ENCODE results near the gene NEDD9. TPM values are rescaled to one million over a fixed set of nuclear protein-coding genes. Genes with fewer than 3 reads are reported as not detected.

Gene NEDD9
- total RNA-seq, 2 donors from 2014 or later, result 11.0 to 24.4 TPM

DNA sequence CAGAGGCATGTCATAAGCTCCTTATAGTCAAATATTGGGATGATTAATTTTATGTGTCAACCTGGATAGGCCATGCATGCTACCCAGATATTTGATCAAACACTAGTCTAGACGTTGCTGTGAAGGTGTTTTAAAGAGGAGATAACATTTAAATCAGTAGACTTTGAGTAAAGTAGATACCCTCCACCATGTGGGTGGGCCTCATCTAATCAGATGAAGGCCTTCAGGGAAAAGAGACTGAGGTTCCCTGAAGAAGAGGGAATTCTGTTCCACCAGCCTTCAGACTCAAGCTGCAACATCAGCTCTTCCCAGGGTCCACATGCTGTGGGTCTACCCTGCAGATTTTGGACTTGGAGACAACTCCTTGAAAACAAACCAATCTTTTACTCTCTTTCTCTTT is 11.4 kb upstream of the NEDD9 start:
- Mint-ChIP-seq H3K36me3 (peaks cover 12 to 22% of the 10 kb centered on the region in 2 donors), H3K27ac (no peak overlapping the region)

DNA sequence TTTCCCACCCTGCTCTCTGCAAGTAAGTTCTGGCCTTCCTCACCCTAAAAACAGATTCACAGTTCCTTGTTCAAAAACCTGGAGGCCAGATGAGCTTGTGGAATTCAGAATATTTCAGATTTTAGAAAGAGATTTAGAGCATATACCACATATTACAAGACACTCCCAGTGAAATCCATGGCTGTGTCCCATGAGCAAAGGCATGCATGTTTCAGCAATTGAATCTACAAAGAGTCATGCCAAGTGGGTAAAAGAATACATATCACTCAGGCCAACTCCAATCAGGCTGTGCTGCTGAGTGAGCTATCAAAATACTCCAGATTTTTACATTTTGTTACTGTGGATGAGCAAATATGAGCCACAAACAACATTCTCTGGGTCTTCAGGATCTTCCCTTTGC is 10.2 kb upstream of the NEDD9 start:
- no peak for DNase-seq (ENCODE audit: low spot score in 2 of 2)
- no peak for ATAC-seq
- Mint-ChIP-seq H3K36me3 (peaks cover 8 to 23% of the 10 kb centered on the region in 2 donors), H3K9me3 (peaks cover 4 to 28% of the 10 kb centered on the region in 2 donors), H3K27ac (no peak overlapping the region)

More for the DNA sequence above, 11.4 kb upstream of the NEDD9 start:
- H3K9me3 Mint-ChIP-seq, result peaks cover 0 to 26% of the 10 kb centered on the region in 2 donors
- DNase-seq (ENCODE audit: low spot score in 2 of 2) (no peak), ATAC-seq (no peak)

DNA sequence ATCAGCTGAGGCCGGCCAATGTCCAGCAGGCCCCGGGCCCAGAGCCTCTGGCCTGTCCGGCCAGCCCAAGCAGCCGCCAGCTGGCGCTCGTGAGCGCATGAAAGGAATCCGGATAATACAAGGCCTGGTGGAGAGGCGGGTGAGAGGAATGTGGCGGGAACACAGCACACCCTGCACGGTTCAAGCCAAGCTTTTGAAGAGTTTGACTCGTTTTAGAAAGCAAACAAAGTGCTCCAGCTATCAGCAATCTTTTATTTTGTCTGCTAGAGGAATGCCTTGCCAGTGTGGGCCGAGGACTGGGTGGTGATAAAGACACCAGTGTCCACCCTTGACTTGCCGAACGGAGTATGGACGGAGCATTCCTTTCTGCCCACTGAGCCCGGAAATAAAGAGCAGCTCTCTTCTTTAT is 9.3 kb upstream of the NEDD9 start:
- no peak for DNase-seq (ENCODE audit: low spot score in 2 of 2)
- ATAC-seq, result no peak
- Mint-ChIP-seq H3K36me3 (peaks cover 0 to 14% of the 10 kb centered on the region in 2 donors), H3K27ac (no peak overlapping the region), H3K9me3 (peaks cover 7 to 20% of the 10 kb centered on the region in 2 donors)

DNA sequence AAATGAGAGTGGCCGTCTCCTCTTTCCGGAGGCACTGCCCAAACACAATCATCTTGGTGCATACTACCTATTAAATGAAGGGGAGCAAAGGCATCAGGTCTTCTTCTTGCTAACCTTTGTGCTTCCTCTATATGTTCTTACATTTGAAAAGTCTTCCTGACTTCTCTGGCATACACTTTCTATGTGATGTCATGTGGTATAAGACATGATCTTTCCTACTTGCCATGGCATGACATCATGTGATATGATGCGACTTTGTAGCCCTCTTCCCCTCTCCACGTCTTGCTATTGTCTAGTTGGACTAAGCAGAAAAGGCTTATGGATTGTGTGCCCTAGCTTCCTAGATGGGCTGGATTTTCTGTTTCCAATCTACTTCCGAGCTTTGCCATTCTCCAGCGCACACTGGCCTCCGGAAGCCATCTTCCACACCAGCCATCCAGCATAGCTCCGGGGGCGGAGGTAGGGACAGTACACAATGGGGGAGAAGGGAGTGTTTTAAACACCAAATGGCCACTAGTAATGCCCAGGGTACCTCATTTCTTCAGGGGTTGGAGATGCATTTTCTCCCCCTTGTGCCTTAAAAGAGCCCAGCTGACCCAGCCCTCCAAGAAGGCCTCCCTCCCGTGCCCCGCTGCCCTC is 8.8 kb upstream of the NEDD9 start:
- DNase-seq (ENCODE audit: low spot score in 2 of 2), result no peak
- ATAC-seq, result no peak
- H3K36me3 Mint-ChIP-seq, result peaks cover 0 to 13% of the 10 kb centered on the region in 2 donors
- no peak overlapping the region for H3K27ac Mint-ChIP-seq
- H3K9me3 Mint-ChIP-seq, result peaks cover 7 to 20% of the 10 kb centered on the region in 2 donors

DNA sequence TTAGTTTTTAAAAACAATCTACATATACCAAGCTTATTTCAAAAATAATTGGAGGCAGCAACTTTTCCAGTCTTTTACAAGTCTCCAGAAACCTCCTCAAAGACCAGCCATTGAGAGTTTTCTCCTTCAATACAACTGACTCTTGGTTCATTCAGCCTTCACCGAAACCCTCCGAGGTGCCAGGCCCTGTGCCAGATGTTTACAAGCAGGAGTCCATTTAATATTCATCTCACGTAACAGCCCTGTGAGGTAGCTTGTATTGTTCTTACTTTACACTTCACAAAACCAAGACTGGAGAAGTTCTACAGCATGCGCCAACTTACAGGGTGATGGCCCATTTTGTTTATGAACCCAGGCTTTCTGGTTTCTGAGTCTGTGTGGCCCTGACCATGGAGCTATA is 5.5 kb upstream of the NEDD9 start:
- Mint-ChIP-seq H3K36me3 (peaks cover 0 to 7% of the 10 kb centered on the region in 2 donors), H3K27ac (no peak overlapping the region), H3K9me3 (peaks cover 5 to 7% of the 10 kb centered on the region in 2 donors)
- DNase-seq (ENCODE audit: low spot score in 2 of 2) (no peak), ATAC-seq (no peak)

DNA sequence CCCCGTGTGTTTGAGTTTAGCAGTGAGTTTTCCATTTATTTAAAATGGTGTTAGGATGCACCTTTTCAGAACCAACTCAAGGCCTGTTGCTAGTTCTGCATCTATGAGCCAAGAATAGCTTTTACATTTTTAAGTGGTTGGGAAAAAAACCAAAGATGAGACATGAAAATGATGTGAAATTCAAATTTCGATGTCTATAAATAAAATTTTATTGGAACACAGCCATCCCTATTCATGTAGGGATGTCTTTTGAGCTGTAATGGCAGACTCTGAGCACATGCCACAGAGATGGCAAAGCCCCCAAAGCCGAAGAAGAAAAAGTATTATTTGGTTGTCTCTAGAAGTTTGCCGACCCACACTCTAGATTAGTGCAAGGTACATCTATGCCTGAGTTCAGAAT is 5.0 kb upstream of the NEDD9 start:
- Mint-ChIP-seq H3K27ac (peak overlapping the region in 1 of 2 donors; percentile 79), H3K9me3 (peaks cover 5 to 7% of the 10 kb centered on the region in 2 donors), H3K36me3 (peaks cover 0 to 7% of the 10 kb centered on the region in 2 donors)
- DNase-seq (ENCODE audit: low spot score in 2 of 2) (no peak), ATAC-seq (no peak)

DNA sequence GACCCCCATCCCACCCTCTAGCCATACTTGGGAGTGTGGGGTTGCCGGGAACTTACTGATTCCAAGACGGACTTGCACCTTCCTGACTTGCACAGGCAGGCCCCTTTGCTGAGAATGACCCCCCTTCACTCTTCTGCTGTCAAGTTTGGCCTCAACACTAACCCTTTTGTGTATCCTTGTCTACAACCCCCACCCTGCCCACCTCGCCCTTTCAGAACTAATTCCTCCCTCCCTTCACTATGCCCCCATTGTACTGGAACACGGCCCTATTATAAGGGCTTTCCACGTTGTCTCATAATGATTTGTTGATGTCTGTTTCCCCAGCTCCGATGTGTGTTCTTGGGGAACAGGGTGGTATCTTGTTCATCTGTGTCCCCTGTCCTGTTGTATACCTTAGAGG is 4.4 kb upstream of the NEDD9 start:
- no peak for DNase-seq (ENCODE audit: low spot score in 2 of 2)
- H3K36me3 Mint-ChIP-seq, result peaks cover 0 to 7% of the 10 kb centered on the region in 2 donors
- no peak for ATAC-seq
- H3K9me3 Mint-ChIP-seq, result peaks cover 5 to 7% of the 10 kb centered on the region in 2 donors
- peak overlapping the region in 1 of 2 donors; percentile 79 for H3K27ac Mint-ChIP-seq

DNA sequence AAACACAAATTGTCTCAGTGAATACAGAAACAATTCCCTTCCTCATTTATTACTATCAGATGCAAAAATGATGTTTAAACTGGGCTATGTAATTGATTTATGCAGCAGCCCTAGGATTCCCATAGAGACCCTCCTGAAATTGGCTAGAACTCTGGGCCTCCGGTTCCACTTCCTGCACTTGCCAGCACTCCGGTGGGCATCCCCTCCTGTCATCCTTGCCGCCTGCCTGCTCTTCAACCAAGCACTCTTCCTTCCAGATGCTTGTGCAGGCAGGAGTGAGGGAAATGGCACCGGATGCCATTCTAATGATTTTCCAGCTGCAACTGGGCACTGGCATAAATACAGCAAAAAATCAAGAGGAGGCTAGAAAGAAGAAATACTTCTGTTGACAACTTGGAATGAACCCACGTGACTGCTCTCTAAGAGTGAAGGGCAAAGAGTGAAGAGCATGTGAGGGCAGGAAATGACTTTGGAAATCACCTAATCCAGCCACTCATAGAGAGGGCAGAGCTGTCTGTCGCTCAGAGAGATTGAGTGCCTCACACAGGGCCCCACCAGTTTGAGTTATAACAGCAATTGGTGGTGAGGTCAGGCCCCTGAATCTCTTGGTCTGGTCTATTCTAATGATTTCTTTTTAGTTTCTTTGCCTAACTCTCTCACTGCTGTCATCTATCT is 3.7 kb upstream of the NEDD9 start:
- H3K9me3 Mint-ChIP-seq, result peaks cover 5 to 7% of the 10 kb centered on the region in 2 donors
- peak overlapping the region in 1 of 2 donors; percentile 79 for H3K27ac Mint-ChIP-seq
- H3K36me3 Mint-ChIP-seq, result peaks cover 0 to 7% of the 10 kb centered on the region in 2 donors
- DNase-seq (ENCODE audit: low spot score in 2 of 2) (no peak), ATAC-seq (peak in 1 of 2 donors; percentile 38)

DNA sequence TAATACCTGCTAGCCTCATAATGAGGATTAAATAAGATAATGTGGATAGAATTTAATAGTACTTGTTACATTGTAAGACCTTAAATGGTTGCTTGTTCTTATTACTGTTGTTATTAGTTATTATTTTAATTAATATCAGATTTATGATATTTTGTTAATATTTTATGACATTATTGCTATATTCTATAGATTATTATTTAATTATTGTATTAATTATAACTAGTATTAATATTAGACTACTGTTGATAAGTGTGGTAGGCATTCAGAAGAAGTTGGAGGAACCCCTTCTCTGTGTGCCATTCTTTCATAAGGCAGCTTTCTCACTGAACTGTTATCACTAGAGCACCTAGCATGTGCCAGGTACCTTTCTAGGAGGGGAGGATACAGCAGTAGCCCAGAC is 2.6 kb upstream of the NEDD9 start:
- ATAC-seq, result no peak
- H3K27ac Mint-ChIP-seq, result peak overlapping the region in 1 of 2 donors; percentile 79
- H3K9me3 Mint-ChIP-seq, result peaks cover 5 to 7% of the 10 kb centered on the region in 2 donors
- no peak for DNase-seq (ENCODE audit: low spot score in 2 of 2)
- H3K36me3 Mint-ChIP-seq, result peaks cover 0 to 7% of the 10 kb centered on the region in 2 donors

DNA sequence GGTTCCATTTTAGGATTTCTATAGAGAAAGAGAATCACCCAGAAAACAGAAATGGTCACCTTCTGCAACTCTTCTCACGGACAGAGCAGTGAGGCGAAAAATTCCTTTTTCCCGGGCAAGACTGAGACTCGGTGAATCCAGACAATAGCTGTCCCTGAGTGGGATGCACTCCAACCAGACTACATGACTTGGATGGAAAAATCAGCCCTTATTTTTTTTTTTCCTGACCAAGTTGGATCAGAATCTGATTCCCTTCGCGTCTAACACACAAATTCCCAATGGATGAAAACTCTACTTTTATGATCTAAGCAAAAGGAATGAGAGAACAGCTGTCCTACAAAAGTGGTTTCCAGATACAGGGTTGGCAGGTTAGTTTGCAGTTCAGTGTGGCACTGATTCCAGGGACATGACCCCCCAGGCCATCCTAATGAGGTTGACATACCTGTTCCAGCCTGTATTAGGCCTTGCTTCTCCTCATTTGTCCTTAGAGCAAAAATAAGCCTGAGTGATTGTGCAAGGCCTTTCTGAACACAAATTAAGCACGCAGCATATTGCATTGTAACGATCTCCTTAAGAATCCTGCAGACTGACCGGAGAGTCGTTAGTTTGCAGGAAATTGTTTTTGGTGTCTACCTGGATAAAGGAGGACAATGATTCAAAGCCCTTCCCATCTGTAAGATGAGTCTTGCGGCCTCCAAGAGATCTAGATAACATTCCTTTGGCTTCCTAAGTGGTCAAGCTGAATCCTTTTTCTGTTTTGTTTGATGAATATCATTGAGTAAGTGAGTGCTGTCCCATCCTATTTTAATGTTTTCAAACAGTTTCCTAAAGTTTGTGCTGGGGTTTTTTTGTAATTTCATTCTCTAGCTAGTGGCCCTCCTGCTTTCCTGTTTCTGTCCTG is 1.5 kb upstream of the NEDD9 start:
- peak overlapping the region in 1 of 2 donors; percentile 93 for H3K27ac Mint-ChIP-seq
- ATAC-seq (no peak), DNase-seq (ENCODE audit: low spot score in 2 of 2) (no peak)
- H3K36me3 Mint-ChIP-seq, result peaks cover 0 to 7% of the 10 kb centered on the region in 2 donors
- H3K9me3 Mint-ChIP-seq, result peaks cover 5 to 7% of the 10 kb centered on the region in 2 donors

DNA sequence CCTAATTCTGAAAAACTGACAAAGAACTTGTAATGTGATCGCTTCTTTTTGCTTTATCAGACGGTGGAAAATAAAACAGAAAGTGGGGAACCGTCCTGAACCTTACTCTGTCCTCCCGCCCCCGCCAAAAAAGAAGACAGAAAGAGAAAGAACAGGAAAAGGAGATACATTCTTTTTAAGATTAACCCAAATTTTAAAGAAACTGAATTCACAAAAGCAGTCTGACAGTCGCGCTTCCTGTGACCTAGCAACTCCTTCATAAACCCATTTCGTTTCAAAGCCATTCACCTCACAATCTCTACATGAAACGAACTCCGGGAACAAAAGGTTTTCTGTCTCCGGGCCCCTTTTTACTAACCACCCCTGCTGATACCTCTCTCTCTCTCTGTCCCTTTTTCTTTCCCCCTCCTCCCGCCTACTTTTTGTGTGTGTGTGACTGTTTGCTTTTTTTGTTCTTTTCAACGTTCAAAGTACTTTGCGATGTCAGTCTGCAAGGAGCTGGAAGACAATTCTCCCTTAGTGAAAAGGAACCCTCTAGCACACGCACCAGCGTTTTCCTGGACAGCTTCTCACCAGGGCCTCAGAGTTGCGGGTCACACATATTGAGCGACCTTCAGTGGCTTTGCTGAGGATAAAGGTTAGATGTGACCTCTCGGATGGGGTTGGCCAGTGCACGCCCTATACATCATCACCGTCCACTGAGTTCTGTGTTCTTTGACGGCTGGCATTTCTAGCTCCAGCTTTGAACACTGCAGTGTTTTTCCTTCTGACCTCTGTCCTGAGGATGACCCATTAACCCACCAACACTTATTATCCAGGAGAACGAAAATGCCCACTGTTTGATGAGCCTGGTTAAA is 530 bp upstream of the NEDD9 start:
- ATAC-seq (peak; percentile 23 to 39), DNase-seq (ENCODE audit: low spot score in 2 of 2) (peak in 1 of 2 donors; percentile 58)

DNA sequence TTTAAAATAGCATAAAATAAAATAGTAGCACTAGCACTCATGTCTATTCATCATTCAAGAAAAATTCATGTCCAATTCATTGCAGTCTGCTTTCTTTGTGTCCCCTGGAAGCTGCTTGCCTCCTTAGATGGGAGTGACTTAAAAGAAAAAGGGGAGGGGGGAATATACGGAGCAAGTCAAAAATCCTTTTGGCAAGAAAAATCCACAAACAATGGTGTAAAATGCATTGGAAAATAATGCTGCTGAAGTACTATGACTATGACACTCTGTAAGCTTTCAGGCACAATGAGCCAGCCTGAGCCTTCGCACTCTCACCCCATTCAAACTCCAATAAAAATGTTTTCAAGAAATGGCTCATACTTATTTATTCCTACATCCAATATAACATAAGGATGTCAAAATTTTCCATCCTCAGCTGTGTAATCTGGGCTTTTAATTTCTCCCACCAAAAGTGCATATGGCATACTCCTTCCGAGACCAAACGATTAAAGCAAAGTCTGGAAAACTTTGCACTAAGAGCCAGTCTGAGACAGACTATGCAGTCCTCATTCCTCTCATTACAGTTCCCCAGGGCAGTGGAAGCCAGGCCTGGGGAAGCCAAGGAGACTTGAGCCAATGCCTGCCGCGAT is 790 bp downstream of the NEDD9 start:
- H3K36me3 Mint-ChIP-seq, result no peaks in the 10 kb centered on the region
- ATAC-seq (no peak), DNase-seq (ENCODE audit: low spot score in 2 of 2) (no peak)
- H3K27ac Mint-ChIP-seq, result peak overlapping the region; percentile 92 to 93
- H3K9me3 Mint-ChIP-seq, result no peaks in the 10 kb centered on the region

More for the DNA sequence above, 530 bp upstream of the NEDD9 start:
- Mint-ChIP-seq H3K36me3 (no peaks in the 10 kb centered on the region), H3K9me3 (peaks cover 0 to 3% of the 10 kb centered on the region in 2 donors), H3K27ac (peak overlapping the region; percentile 92 to 93)

DNA sequence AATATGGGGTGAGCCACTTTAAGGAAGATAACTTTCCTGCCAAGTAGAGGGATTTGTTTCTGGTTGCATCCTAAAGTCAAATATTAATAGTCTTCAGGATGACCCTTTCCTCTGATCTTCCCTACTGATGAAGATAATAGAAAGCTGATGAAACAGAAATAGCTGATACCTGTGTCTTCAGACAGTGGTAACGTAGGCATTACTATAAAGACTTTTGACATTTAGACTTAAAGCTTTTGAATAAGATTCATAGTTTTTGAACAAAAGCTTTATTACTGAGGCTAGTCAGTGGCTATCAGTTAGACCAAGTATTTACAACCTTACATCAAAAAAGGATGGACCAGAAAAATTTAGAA is 1.4 kb downstream of the NEDD9 start:
- no peak for ATAC-seq
- no peak for DNase-seq (ENCODE audit: low spot score in 2 of 2)
- Mint-ChIP-seq H3K27ac (no peak overlapping the region), H3K9me3 (no peaks in the 10 kb centered on the region), H3K36me3 (peaks cover 0 to 5% of the 10 kb centered on the region in 2 donors)

DNA sequence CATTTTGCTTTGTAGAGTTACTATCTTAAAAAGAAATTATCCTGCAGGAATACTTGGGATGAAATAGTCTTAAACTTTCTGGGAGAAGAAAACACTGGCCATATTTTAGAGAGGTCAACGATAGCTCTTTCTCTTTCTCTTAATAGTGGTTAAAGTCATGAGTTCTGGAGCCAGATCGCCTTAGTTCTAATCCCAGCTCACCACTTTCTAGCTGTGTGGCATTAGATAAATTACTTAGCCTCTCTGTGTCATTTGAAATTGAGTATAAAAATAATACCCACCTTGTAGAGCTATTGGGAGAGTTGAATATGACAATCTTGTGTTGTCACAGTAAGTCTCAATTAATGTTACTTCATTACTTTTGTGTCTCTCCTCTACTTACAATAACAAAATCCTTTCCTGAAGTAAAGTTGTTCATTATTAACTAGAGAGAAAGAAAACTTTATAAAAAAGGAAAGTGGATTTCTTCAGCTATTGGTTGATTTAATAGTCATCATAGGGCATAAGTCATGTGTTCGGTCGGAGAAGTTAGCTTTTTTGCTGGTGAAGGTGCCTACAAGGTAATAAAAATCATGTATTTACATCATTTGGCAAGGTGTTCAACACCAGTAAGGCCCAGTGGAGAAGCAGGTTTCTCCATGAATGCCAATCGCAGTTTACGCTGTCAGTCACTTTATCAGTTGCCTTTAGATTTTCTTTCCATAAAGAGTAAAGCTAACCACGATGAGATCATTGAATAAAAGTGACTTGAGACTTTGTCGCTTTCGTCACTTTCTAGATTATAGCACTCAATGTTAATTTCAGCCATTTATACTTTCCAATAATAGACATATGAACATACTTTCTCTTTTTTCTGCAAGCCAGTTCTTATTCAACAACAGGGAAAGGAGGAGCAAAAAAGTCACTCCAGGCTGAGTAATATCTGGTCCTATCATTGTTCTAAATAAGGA is 2.0 kb downstream of the NEDD9 start:
- peaks cover 0 to 10% of the 10 kb centered on the region in 2 donors for H3K36me3 Mint-ChIP-seq
- H3K9me3 Mint-ChIP-seq, result no peaks in the 10 kb centered on the region
- no peak for DNase-seq (ENCODE audit: low spot score in 2 of 2)
- no peak for ATAC-seq
- no peak overlapping the region for H3K27ac Mint-ChIP-seq

DNA sequence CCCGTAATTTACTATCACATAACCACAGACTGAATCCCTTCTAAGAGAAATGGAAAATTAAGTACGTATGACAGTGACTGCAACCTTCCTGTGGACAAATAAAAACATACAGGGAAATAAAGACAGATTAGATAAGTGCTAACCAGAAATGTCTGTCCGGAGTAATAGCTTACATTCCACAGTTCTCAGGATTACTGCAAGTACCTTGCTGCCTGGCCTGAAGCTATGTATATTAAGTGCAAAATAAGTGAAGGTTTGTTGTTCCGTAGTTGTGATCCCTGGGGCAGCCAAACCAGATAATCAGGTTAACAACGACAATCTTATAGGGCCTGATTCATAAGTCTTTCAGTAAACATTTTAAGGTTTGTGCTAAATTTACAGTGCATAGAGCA is 2.8 kb downstream of the NEDD9 start:
- Mint-ChIP-seq H3K36me3 (peaks cover 0 to 17% of the 10 kb centered on the region in 2 donors), H3K9me3 (no peaks in the 10 kb centered on the region), H3K27ac (no peak overlapping the region)
- no peak for ATAC-seq
- no peak for DNase-seq (ENCODE audit: low spot score in 2 of 2)

Data from activated naive CD4-positive, alpha-beta T cell treated with anti-CD3 and anti-CD28 coated beads, Interleukin-2, amount 50 U/mL, for 72 hours (primary cell).